Neural progenitor cell (in vitro differentiated cells): ENCODE data around the gene PYGB.

Experiments
- EZH2 ChIP-seq: fragments of 200-600 bp; sonication (generic); IDR thresholded peaks from 2 replicates; pipeline ENCODE4 v1.6.1; 2017; ENCODE audit warnings: antibody characterized with exemption, mild to moderate bottlenecking, moderate library complexity
- TF ChIP-seq, protein P1 (sequence below): fragments of 200-600 bp; sonication (generic); IDR thresholded peaks from 2 replicates; pipeline ENCODE4 v1.5.1; 2017; ENCODE audit warnings: antibody characterized with exemption, mild to moderate bottlenecking

GRCh38 chr20:25289886-25290597, 42.2 kb downstream of the PYGB start:
- no peak for TF ChIP-seq EZH2
- TF ChIP-seq, protein P1, sequence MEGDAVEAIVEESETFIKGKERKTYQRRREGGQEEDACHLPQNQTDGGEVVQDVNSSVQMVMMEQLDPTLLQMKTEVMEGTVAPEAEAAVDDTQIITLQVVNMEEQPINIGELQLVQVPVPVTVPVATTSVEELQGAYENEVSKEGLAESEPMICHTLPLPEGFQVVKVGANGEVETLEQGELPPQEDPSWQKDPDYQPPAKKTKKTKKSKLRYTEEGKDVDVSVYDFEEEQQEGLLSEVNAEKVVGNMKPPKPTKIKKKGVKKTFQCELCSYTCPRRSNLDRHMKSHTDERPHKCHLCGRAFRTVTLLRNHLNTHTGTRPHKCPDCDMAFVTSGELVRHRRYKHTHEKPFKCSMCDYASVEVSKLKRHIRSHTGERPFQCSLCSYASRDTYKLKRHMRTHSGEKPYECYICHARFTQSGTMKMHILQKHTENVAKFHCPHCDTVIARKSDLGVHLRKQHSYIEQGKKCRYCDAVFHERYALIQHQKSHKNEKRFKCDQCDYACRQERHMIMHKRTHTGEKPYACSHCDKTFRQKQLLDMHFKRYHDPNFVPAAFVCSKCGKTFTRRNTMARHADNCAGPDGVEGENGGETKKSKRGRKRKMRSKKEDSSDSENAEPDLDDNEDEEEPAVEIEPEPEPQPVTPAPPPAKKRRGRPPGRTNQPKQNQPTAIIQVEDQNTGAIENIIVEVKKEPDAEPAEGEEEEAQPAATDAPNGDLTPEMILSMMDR: no peak
